GM21526 (cell line): ENCODE results near the gene ACSL3.
"Not testable (repeated sequence)": the region's sequence is repeated elsewhere in the genome, so short reads cannot be mapped to it uniquely, and the experiment has no call there.

Source experiments
- ATAC-seq: cut with Tn5 transposase; IDR thresholded peaks from one replicate; pipeline ENCODE4 v1.9.1; 2021; ENCODE audit warnings: moderate library complexity; ENCODE audit not compliant: unreplicated experiment, low FRiP score

Gene ACSL3

DNA sequence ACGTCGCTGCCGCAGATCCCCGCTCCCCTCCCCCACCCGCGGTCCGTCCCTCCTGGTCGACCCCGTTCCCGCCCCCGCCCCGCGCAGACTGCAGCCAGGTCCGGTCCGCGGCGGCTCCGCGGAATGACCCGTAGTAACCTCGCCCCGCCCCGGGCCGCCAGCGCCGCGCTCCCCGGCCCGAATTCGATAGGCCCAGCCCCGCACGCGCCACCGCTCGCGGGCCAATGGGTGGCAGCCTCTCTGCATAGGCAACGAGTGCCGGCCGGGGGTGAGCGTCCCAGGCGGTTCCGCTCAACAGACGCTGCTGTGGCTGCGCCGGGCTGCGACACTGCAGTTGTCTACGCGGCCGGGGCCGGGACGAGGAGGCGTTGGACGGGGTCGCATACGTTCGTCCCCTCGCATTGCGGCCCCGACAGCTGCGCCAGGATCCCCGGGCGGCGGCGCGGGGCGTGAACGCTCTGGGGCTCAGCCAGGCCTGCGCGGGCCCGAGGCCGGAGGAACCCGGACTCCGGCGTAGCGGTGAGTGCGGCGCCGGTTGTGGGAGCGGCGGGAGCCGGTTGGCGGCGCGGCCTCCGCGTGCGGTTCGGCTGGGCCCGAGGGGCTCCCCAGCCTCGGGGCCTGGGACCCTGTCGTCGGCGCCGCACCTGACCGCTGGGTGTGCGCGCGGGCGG lies at the start of gene ACSL3:
TSS of gene ACSL3 (plus strand) at position 297 of the 671 bp plus-strand sequence. CDS start 47,737 bp downstream, outside the sequence.
- ATAC-seq: peak; percentile 98

- ATAC-seq: no peak
Measured at GRCh38 chr2:222811828-222812227, 49.0 kb upstream of the ACSL3 start.

DNA sequence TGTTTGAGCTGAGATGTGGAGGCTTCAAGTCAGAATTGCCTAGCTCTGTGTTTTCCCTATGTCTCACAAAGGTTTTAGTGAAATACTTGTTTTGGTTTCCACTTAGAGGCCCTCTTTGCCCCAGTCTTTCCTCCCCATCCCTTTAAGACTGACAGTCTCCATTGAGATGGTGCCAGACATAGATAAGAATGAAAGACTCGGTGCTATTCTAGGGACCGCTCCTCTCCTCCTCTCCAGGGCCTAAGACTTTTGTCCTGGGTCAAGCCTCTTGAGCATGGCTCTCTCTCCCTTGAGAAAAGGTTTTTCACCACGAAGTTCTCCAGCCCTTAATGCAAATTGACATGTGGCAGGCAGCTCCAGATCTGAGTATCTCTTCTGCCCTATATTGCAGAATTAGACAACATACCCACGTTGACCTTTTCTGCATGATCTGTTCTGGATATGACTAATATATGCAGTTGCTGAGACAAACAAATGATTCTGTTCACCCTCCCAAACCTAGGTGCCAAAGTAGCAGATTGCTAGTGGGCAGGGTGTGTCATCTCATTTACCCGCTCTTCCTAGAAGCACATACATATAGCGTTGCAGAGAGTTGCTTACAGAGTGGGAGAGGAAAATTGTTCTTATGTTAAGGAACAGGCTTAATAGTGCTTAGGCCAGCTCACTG lies 47.5 kb upstream of the ACSL3 start:
- ATAC-seq: peak; percentile 94

GRCh38 chr2:222819722-222820333 lies 41.0 kb upstream of the ACSL3 start:
- no peak for ATAC-seq

GRCh38 chr2:222823183-222823930 lies 37.5 kb upstream of the ACSL3 start:
- no peak for ATAC-seq

- no peak for ATAC-seq
Measured at GRCh38 chr2:222825031-222825430, 35.8 kb upstream of the ACSL3 start.

- ATAC-seq: no peak
Measured at GRCh38 chr2:222827417-222827816, 33.4 kb upstream of the ACSL3 start.

- ATAC-seq: no peak
Measured at GRCh38 chr2:222828572-222828971, 32.3 kb upstream of the ACSL3 start.

GRCh38 chr2:222830164-222830563 lies 30.7 kb upstream of the ACSL3 start:
- ATAC-seq: no peak

DNA sequence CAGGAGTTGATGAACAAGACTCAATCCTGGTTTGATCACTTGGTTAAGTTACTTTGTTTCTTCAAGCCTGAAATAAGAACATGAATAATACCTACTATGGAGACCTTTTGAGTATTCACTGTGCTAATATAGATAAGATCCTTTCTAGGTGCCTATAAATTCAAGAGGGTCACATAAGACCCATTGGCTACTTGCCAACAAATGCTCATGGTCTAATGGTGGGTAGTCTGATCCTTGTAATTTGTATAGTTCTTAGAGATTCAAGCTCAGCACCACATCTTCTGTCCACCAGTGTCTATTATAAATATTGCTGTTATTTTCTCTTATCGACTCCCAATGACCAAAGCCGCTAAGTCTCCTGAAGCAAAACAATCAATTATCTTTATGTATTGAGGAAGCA lies 27.4 kb upstream of the ACSL3 start:
- ATAC-seq: no peak

GRCh38 chr2:222835143-222835822 lies 25.6 kb upstream of the ACSL3 start:
- no peak for ATAC-seq

GRCh38 chr2:222835823-222836151 lies 25.0 kb upstream of the ACSL3 start:
- no peak for ATAC-seq

- ATAC-seq: no peak
Measured at GRCh38 chr2:222837643-222838056, 23.2 kb upstream of the ACSL3 start.

GRCh38 chr2:222840060-222840802 lies 20.6 kb upstream of the ACSL3 start:
- no peak for ATAC-seq

- no peak for ATAC-seq
Measured at GRCh38 chr2:222842491-222843174, 18.2 kb upstream of the ACSL3 start.

DNA sequence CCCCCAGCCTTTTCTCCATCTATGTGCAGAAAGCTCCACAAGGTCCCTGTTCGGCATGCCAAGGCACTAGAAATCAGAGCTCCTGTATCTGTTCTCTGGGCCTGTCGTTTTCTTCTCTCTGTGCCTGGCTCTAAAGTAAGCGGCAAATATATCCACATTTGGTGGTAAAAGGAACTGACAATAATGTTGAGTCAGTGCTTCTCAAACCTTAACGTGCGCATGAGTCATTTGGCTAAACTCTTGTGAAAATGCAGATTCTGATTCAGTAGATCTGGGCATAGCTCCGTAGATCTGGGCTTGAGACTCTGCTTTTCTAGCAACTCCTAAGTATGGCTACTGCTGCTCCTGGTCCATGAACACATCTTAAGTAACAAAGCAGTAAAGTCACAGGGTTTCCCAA lies 16.5 kb upstream of the ACSL3 start:
- ATAC-seq: no peak

DNA sequence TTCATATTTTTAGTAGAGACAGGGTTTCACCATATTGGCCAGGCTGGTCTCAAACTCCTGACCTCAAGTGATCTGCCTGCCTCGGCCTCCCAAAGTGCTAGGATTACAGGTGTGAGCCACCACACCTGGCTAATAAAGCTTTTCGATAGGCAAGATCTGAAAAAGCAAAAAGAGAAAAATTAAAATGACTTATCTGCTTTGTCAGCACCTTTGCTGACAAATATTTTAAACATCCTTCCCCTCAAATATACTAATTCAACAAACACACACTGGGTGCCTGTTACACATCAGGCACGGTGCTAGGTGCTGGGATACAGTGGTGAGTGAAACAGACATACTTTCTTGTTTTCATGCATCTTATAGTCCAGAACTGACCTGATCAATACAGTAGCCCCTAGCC lies 15.5 kb upstream of the ACSL3 start:
- not testable (repeated sequence) for ATAC-seq

- no peak for ATAC-seq
Measured at GRCh38 chr2:222846003-222846402, 14.8 kb upstream of the ACSL3 start.

- ATAC-seq: not testable (repeated sequence)
Measured at GRCh38 chr2:222848031-222848430, 12.8 kb upstream of the ACSL3 start.
